ENCODE data around the gene MICB.
"Not testable (repeated sequence)": the region's sequence is repeated elsewhere in the genome, so short reads cannot be mapped to it uniquely, and the experiment has no call there.

Gene MICB

GRCh38 chr6:31509036-31509435 is 11.1 kb downstream of the MICB start:
- DNase-seq (ENCODE audit: low spot score), result not testable (repeated sequence)

DNA sequence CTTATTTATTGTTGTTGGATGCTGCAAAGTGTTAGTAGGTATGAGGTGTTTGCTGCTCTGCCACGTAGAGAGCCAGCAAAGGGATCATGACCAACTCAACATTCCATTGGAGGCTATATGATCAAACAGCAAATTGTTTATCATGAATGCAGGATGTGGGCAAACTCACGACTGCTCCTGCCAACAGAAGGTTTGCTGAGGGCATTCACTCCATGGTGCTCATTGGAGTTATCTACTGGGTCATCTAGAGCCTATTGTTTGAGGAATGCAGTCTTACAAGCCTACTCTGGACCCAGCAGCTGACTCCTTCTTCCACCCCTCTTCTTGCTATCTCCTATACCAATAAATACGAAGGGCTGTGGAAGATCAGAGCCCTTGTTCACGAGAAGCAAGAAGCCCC is 12.1 kb downstream of the MICB start:
- no peak for DNase-seq (ENCODE audit: low spot score)

DNA sequence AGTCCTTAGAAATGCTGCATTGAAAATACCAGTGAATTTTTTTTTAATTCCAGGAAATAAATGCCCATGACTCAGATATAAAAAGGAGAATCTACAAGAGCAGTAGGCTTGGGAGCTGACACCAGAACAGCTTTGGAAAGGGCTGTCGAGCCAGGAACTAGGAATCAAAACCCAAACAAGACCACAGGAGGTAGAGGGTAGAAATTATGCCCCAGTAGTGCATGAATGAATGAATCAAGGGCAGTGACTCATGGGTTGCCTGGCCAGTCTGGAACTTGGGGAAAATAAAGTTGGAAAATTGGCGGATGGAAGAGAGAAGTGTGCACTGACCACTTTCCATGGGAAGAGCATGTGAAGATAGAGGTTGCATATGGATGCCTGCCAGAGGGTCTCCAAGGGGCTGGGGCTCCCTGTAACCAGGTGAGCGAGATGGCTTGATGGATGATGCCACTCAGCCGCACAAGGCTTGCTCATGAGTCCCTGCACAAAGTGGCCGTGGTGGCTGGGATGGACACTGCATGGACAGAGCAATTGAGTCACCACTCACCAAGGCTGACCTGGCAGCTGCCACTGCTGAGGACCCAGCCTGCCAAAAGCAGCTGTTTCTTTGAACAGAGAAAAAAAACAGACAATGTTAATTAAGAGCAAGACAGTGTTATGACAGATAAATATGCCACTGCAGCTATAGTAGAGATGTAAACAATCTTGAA is 15.7 kb downstream of the MICB start:
- no peak for DNase-seq (ENCODE audit: low spot score)

DNA sequence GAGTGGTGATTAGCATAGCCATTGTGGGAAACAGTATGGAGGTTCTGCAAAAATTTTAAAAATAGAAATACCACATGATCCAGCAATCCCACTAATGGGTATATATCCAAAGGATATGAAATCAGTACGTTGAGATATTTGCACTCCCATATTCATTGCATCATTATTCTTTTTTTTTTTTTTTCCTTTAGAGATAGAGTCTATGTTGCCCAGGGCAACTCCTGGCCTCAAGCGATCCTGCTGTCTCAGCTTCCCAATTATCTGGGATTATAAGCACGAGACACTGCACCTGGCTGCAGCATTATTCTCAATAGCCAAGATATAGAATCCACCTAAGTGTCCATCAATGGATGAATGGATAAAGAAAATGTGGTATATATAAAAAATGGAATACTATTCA is 23.9 kb downstream of the MICB start:
- no peak for DNase-seq (ENCODE audit: low spot score)

DNA sequence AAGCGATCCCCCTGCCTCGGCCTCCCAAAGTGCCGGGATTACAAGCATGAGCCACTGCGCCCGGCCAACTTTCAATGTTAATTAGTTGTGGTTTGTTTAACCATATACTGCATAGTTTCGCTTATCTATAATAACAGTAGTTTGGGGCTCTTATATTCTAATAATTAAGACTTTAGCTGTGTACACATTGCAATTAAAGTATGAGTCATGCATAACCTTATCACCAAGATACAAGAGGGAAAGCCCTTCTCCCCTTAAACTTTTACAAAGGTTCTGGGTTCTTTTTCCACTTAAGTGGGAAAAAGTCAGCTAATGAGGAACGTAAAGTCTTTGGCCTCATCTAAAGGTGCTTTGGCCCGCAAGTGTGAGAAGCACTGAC is 27.6 kb downstream of the MICB start:
- no peak for DNase-seq (ENCODE audit: low spot score)

- DNase-seq (ENCODE audit: low spot score), result no peak
These were observed 28.1 kb downstream of the MICB start for GRCh38 chr6:31525932-31526591.

DNA sequence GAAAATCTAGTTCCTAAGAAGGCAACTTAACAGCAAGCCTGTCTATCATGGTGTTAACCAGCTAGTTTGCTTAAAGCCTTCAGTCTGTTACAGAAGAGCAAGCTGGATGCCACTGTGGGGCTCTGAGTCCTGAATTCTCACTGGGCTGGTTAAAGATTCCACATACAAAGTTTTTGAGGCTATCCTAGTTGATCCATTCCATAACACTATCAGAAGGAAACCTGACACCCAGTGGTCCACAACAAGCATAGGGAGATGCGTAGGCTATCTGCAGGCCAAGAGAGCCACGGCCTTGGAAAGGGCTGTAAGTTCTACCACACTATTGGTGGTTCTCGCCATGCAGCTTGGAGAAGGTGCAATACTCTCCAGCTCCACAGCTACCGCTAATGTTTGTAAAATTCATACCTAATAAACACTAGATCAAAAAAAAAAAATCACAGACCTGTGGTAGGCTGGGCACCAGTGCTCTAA is 30.4 kb downstream of the MICB start:
- no peak for DNase-seq (ENCODE audit: low spot score)

DNA sequence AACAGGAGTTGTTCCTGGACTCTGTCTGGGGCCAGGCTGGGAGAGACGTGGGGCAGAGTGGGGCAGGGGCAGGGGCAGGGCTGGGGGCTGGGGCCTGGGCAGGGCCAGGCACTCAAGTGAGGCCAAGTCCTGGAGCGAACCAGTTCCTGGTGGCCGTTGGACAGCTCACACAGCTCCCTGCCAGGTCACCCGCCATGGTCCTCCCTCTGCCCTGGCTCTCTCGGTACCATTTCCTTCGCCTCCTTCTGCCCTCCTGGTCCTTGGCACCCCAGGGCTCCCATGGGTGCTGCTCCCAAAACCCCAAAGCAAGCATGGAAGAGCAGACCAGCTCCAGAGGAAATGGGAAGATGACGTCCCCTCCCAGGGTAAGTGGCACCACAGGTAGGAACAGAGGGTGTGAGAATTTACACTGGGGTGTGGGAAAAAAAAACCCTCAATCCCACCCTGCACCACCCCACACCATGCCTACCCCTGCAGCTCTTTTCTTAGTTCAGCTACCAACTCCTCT is 30.9 kb downstream of the MICB start, which contains the start of gene MCCD1:
MCCD1 (plus strand) TSS at position 142 of the 508 bp plus-strand sequence; CDS start at position 195, 53 bp downstream.
- DNase-seq (ENCODE audit: low spot score), result no peak

- no peak for DNase-seq (ENCODE audit: low spot score)
These were observed 31.6 kb downstream of the MICB start for GRCh38 chr6:31529329-31530150.

DNA sequence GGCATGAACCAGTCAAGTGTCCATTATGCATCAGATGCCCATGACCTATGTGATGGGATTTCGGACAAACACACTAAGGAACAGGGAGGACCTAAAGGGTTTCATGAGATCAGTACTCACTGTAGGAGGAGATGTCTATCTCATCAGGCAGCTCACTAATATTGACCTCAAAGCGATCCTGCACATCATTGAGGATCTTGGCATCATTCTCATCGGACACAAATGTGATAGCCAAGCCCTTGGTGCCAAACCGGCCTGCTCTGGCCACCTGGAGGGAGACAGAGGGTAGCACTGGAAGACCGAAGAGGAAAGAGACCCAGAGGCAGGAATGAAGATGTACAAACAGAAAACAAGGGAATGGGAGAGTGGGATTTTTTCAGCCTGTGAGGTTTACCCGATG is 32.7 kb downstream of the MICB start:
- DNase-seq (ENCODE audit: low spot score), result no peak

DNA sequence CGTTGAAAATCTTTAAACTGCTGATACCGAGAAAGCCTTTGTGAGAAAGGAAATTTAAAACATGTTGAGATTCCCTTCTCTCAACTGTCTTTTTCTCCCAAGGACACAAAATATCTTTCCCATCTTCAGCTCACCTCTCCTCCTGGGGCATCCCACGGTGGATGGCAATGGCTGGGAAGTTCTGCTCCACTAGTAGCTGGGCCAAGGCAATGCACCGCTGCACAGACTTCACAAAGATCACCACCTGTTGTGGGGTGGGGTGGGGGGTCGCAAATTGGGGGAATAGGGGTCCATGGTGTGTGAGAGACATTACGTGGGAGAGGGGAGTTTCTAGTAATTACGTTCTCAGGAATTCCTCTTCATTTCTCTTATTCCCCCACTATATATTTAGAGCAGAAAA is 33.2 kb downstream of the MICB start:
- DNase-seq (ENCODE audit: low spot score), result no peak

DNA sequence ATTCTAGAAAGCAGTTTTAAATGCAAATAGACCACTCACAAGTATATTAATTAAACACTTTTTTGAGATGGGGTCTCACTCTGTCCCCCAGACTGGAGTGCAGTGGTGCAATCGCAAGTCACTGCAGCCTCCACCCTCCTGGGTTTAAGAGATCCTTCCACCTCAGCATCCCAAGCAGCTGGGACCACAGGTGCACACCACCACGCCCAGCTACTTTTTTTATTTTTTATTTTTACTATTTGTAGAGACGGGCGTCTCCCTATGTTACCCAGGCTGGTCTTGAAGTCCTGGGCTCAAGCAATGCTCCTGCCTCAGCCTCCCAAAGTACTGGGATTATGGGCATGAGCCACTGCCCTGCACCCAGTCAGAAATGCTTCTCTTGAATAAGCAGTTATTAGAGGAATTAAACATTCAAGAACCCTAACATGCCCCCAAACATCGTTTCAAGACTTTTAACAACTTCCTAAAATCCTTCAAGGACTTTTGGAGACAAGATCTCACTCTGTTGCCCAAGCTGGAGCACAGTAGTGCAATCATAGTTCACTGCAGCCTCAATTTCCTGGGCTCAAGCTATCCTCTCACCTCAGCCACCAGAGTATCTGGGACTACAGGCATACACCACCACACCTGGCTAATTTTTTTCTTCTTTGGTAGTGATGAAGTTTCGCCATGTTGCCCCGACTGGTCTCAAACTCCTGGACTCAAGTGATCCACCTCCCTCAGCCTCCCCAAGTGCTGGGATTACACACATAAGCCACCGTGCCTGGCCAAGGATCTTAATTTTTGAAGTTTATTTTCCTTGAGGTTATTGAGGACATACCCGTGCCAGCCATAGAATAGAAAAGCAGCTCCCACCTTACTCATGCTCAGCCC is 34.1 kb downstream of the MICB start:
- no peak for DNase-seq (ENCODE audit: low spot score)

DNA sequence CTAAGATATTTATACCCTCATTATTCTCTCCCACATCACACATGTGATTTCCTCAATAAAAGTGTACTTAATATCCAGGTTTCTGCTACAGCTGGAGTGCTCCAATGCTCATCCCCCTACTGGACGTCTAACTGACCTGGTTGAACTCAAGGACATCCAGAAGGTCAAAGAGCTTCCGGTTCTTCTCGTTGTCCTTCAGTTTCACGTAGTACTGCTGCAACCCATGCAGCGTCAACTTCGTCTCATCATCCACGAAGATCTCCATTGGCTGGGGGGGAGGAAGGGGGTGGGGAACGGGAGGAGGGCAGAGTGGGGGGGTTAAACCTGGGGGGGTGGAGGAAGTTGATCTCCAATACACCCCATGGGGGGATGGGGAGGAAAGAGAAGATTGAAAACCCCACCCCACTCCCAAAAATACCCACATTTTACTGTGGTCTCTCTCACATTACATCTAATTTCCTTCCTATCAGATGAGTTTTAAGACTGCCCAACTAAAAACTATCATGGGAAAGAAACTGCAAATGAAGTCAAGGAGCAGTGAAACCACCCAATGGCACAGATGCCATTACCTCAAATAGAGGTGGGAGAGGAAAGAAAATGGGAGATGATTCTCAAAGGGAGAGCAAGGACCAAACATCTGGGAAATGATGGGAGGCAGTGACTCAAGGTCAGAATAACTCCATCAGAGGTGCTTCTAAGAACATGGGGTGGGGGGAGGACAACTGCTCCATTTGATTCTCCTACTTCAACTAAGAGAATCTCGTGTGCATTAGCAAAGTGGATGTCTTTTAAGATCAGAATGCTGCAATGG is 34.9 kb downstream of the MICB start:
- DNase-seq (ENCODE audit: low spot score), result no peak

DNA sequence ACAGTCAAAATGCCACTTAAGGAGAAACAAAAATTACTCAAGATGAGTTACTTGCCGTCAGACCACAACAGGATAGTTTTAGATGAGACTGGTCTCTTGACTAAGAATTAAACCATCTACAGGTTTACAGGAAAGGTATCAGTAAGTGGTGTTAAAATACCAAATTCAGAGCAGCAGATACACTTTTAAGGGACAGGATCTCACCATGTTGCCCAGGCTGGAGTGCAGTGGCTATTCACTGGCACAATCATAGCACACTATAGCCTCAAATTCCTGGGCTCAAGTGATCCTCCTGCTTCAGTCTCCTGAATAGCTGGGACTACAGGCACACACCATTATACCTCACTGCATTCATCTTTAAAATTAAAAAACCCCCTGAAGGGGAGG is 35.5 kb downstream of the MICB start:
- no peak for DNase-seq (ENCODE audit: low spot score)

- DNase-seq (ENCODE audit: low spot score), result no peak
These were observed 36.1 kb downstream of the MICB start for GRCh38 chr6:31534011-31534410.

DNA sequence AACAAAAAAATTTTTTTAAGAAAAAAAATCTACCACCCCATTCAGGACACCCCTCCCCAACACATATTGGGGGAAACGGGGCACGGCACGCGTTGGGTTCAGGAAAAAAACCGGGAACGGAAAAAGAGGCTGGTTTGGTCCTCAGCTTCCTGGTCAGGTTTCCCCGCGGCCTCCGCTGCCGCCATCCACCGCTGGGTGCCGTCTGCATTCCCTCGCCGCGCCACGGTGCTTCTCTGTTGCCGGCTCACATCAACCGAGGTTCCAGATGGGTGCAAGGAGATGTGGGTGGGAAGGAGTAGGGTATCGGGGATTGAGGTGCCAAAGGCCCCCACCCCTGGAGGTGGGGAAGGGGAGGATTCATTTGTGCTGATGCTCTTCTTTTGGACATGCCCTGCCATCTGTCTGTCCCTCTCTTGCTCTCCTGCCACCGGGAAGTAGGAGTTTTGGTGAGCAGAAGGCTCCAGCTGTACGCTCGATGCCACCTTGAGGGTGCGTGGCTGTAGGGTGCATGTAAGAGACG is 36.6 kb downstream of the MICB start:
- DNase-seq (ENCODE audit: low spot score), result no peak

DNA sequence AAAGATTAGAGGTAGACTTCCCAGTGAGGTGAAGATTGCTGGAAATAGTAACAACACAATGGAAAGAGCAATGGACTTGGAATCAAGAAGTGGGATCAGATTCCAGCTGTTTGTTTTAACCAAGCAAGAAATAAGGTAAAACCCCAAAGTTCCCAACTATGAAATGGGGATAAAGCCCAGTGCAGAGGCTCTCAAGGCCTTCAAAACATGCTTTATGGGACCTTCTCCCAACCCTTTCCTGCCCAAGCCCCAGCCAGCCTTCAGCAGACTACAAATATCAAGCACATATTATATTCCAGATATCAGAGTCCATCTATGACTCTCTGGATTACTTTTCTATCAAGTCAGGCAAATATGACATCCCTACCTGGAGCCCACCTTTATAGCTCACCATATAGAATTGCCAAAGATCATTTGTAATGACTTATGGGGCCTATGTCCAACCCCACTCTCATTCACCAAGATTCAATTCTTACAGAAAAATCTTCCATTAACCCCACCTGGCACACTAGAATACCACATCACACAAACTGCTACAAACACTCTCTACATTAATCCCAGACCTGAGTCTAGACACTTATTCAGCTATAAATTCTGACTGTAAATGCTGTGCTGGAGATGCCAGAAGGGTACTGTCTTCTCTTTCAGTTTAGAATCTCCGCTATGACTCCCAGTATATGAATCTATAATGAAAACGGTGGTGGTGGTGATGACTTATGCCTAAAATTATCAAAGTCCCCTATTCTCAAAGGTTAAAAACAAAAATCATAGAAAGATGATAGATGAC is 37.8 kb downstream of the MICB start:
- no peak for DNase-seq (ENCODE audit: low spot score)

GRCh38 chr6:31538805-31539400 is 41.0 kb downstream of the MICB start:
- DNase-seq (ENCODE audit: low spot score), result no peak

- no peak for DNase-seq (ENCODE audit: low spot score)
These were observed 42.7 kb downstream of the MICB start for GRCh38 chr6:31540640-31541039.

All from COLO829 (cell line).